ENCODE data around the gene WT1. TPM values are rescaled to one million over a fixed set of nuclear protein-coding genes. Genes with fewer than 3 reads are reported as not detected.

The WT1 gene
- total RNA-seq, 1 donor = under 0.01 TPM

- H3K9me3 ChIP-seq (ENCODE audit: low read depth, low read length) = no peaks in the 10 kb centered on the region
- H3K36me3 ChIP-seq (ENCODE audit: insufficient read depth, low read length) = no peaks in the 10 kb centered on the region
- H2AFZ ChIP-seq (ENCODE audit: low read length) = no peak overlapping the region
- TF ChIP-seq CTCF (IDR thresholded peaks at IDR 0.05; ENCODE audit: extremely low read depth, low read depth, low read length) = no peak
- no peaks in the 10 kb centered on the region for H3K4me1 ChIP-seq (ENCODE audit: insufficient read depth, low read length)
- no peak overlapping the region for H3K4me2 ChIP-seq (ENCODE audit: insufficient read depth, low read length)
- no peak overlapping the region for H3K4me3 ChIP-seq (ENCODE audit: insufficient read depth, low read length)
- H3K27me3 ChIP-seq (ENCODE audit: insufficient read depth, low read length) = peaks cover 97% of the 10 kb centered on the region
- no peak for DNase-seq (ENCODE audit: insufficient read length, low spot score, missing footprints)
- no peaks in the 10 kb centered on the region for H4K20me1 ChIP-seq (ENCODE audit: insufficient read depth, low read length)
- H3K27ac ChIP-seq (ENCODE audit: low read depth, low read length) = no peak overlapping the region
- H3K79me2 ChIP-seq (ENCODE audit: insufficient read depth, low read length) = no peaks in the 10 kb centered on the region
Observed at GRCh38 chr11:32435152-32435480, 223 bp downstream of the WT1 start.

GRCh38 chr11:32434356-32435151, 785 bp downstream of the WT1 start:
- no peak for TF ChIP-seq CTCF (IDR thresholded peaks at IDR 0.05; ENCODE audit: extremely low read depth, low read depth, low read length)
- H3K79me2 ChIP-seq (ENCODE audit: insufficient read depth, low read length) = no peaks in the 10 kb centered on the region
- no peaks in the 10 kb centered on the region for H3K9me3 ChIP-seq (ENCODE audit: low read depth, low read length)
- H3K36me3 ChIP-seq (ENCODE audit: insufficient read depth, low read length) = no peaks in the 10 kb centered on the region
- H3K4me3 ChIP-seq (ENCODE audit: insufficient read depth, low read length) = no peak overlapping the region
- peaks cover 97% of the 10 kb centered on the region for H3K27me3 ChIP-seq (ENCODE audit: insufficient read depth, low read length)
- H3K4me1 ChIP-seq (ENCODE audit: insufficient read depth, low read length) = no peaks in the 10 kb centered on the region
- H4K20me1 ChIP-seq (ENCODE audit: insufficient read depth, low read length) = no peaks in the 10 kb centered on the region
- no peak overlapping the region for H3K4me2 ChIP-seq (ENCODE audit: insufficient read depth, low read length)
- no peak for DNase-seq (ENCODE audit: insufficient read length, low spot score, missing footprints)
- no peak overlapping the region for H3K27ac ChIP-seq (ENCODE audit: low read depth, low read length)
- no peak overlapping the region for H2AFZ ChIP-seq (ENCODE audit: low read length)

GRCh38 chr11:32433914-32434355, 1.4 kb downstream of the WT1 start:
- Histone ChIP-seq H3K36me3 (ENCODE audit: insufficient read depth, low read length) (no peaks in the 10 kb centered on the region), H4K20me1 (ENCODE audit: insufficient read depth, low read length) (no peaks in the 10 kb centered on the region), H3K27ac (ENCODE audit: low read depth, low read length) (no peak overlapping the region), H3K4me3 (ENCODE audit: insufficient read depth, low read length) (no peak overlapping the region), H3K27me3 (ENCODE audit: insufficient read depth, low read length) (peaks cover 97% of the 10 kb centered on the region), H3K79me2 (ENCODE audit: insufficient read depth, low read length) (no peaks in the 10 kb centered on the region), H2AFZ (ENCODE audit: low read length) (no peak overlapping the region), H3K9me3 (ENCODE audit: low read depth, low read length) (no peaks in the 10 kb centered on the region), H3K4me1 (ENCODE audit: insufficient read depth, low read length) (no peaks in the 10 kb centered on the region), H3K4me2 (ENCODE audit: insufficient read depth, low read length) (no peak overlapping the region)
- TF ChIP-seq CTCF (IDR thresholded peaks at IDR 0.05; ENCODE audit: extremely low read depth, low read depth, low read length) = no peak
- DNase-seq (ENCODE audit: insufficient read length, low spot score, missing footprints) = no peak

- no peaks in the 10 kb centered on the region for H3K36me3 ChIP-seq (ENCODE audit: insufficient read depth, low read length)
- H2AFZ ChIP-seq (ENCODE audit: low read length) = no peak overlapping the region
- H3K4me1 ChIP-seq (ENCODE audit: insufficient read depth, low read length) = no peaks in the 10 kb centered on the region
- no peaks in the 10 kb centered on the region for H3K9me3 ChIP-seq (ENCODE audit: low read depth, low read length)
- no peak overlapping the region for H3K27ac ChIP-seq (ENCODE audit: low read depth, low read length)
- H3K27me3 ChIP-seq (ENCODE audit: insufficient read depth, low read length) = peaks cover 97% of the 10 kb centered on the region
- TF ChIP-seq CTCF (IDR thresholded peaks at IDR 0.05; ENCODE audit: extremely low read depth, low read depth, low read length) = no peak
- no peaks in the 10 kb centered on the region for H3K79me2 ChIP-seq (ENCODE audit: insufficient read depth, low read length)
- no peaks in the 10 kb centered on the region for H4K20me1 ChIP-seq (ENCODE audit: insufficient read depth, low read length)
- peak overlapping the region; percentile 23 for H3K4me3 ChIP-seq (ENCODE audit: insufficient read depth, low read length)
- H3K4me2 ChIP-seq (ENCODE audit: insufficient read depth, low read length) = peak overlapping the region; percentile 51
- DNase-seq (ENCODE audit: insufficient read length, low spot score, missing footprints) = peak; percentile 79
Observed at GRCh38 chr11:32433101-32433913, 2.0 kb downstream of the WT1 start.

Measured in osteoblast (primary cell).